ENCODE data around the gene SLC24A3.

SLC24A3 gene

DNA sequence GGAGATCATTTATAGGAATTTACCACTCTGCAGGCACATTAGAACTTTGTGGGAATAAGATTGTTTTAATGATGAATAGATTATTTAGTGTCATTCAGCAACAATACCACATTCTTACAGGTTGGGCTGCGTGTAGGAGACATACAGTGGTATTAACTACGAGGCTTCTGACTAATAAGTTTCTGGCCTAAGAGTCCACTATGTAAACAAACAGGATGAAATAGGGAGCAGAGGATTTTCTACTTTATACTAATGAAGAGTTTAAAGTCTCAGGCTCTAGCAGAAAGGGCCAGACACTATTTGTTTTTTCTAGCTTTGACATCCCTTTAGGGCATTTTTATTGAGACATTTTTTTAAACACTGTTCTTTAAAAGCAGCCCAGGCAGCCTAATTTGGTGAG is 75.6 kb downstream of the SLC24A3 start:
- no peak for TF ChIP-seq ZFP3 (CRISPR knock-in tag; IDR thresholded peaks at IDR 0.05)
- TF ChIP-seq, protein P1, sequence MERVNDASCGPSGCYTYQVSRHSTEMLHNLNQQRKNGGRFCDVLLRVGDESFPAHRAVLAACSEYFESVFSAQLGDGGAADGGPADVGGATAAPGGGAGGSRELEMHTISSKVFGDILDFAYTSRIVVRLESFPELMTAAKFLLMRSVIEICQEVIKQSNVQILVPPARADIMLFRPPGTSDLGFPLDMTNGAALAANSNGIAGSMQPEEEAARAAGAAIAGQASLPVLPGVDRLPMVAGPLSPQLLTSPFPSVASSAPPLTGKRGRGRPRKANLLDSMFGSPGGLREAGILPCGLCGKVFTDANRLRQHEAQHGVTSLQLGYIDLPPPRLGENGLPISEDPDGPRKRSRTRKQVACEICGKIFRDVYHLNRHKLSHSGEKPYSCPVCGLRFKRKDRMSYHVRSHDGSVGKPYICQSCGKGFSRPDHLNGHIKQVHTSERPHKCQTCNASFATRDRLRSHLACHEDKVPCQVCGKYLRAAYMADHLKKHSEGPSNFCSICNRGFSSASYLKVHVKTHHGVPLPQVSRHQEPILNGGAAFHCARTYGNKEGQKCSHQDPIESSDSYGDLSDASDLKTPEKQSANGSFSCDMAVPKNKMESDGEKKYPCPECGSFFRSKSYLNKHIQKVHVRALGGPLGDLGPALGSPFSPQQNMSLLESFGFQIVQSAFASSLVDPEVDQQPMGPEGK (CRISPR knock-in tag; IDR thresholded peaks at IDR 0.05; ENCODE audit: borderline replicate concordance), result no peak
- no peak for TF ChIP-seq GLIS3 (CRISPR knock-in tag; IDR thresholded peaks at IDR 0.05)
- no peak for TF ChIP-seq RARB (CRISPR knock-in tag; IDR thresholded peaks at IDR 0.05)
- TF ChIP-seq ISL1 (CRISPR knock-in tag; IDR thresholded peaks at IDR 0.05), result no peak
- no peak for TF ChIP-seq ZC3H10 (CRISPR knock-in tag; IDR thresholded peaks at IDR 0.05)
- no peak for TF ChIP-seq ARNTL (CRISPR knock-in tag; IDR thresholded peaks at IDR 0.05; ENCODE audit: borderline replicate concordance, low read depth)
- TF ChIP-seq ZNF8 (CRISPR knock-in tag; IDR thresholded peaks at IDR 0.05), result no peak
- ATAC-seq, result no peak

DNA sequence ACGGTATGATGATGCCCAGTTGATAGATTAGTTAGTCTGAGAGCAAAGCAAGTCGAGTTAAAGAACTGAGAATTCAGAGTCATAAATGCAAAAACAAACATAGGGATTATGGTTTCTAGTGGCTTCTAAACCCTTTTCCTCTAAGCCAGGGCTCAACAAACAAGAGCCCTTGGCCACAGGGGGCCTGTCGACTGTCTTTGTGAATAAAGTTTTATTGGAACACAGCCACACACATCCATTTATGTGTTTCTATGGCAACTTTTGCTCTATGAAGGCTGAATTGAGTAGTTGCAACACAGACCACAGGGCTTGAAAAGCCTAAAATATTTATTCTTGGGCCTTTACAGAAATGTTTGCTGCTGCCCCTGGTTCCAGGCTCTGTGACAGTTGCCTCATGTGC is 76.2 kb downstream of the SLC24A3 start:
- TF ChIP-seq TCF4 (CRISPR knock-in tag; IDR thresholded peaks at IDR 0.05; ENCODE audit: borderline replicate concordance) (no peak), PPARA (CRISPR knock-in tag; IDR thresholded peaks at IDR 0.05; ENCODE audit: borderline replicate concordance) (no peak), OSR1 (CRISPR knock-in tag; IDR thresholded peaks at IDR 0.05) (no peak), GLIS3 (CRISPR knock-in tag; IDR thresholded peaks at IDR 0.05) (no peak), ZNF8 (CRISPR knock-in tag; IDR thresholded peaks at IDR 0.05) (no peak), BACH2 (CRISPR knock-in tag; IDR thresholded peaks at IDR 0.05; ENCODE audit: borderline replicate concordance) (no peak), CSDC2 (CRISPR knock-in tag; IDR thresholded peaks at IDR 0.05) (no peak), ZFP30 (CRISPR knock-in tag; IDR thresholded peaks at IDR 0.05) (no peak)
- TF ChIP-seq, protein P2, sequence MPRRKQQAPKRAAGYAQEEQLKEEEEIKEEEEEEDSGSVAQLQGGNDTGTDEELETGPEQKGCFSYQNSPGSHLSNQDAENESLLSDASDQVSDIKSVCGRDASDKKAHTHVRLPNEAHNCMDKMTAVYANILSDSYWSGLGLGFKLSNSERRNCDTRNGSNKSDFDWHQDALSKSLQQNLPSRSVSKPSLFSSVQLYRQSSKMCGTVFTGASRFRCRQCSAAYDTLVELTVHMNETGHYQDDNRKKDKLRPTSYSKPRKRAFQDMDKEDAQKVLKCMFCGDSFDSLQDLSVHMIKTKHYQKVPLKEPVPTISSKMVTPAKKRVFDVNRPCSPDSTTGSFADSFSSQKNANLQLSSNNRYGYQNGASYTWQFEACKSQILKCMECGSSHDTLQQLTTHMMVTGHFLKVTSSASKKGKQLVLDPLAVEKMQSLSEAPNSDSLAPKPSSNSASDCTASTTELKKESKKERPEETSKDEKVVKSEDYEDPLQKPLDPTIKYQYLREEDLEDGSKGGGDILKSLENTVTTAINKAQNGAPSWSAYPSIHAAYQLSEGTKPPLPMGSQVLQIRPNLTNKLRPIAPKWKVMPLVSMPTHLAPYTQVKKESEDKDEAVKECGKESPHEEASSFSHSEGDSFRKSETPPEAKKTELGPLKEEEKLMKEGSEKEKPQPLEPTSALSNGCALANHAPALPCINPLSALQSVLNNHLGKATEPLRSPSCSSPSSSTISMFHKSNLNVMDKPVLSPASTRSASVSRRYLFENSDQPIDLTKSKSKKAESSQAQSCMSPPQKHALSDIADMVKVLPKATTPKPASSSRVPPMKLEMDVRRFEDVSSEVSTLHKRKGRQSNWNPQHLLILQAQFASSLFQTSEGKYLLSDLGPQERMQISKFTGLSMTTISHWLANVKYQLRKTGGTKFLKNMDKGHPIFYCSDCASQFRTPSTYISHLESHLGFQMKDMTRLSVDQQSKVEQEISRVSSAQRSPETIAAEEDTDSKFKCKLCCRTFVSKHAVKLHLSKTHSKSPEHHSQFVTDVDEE (CRISPR knock-in tag; IDR thresholded peaks at IDR 0.05), result no peak
- ATAC-seq, result no peak

DNA sequence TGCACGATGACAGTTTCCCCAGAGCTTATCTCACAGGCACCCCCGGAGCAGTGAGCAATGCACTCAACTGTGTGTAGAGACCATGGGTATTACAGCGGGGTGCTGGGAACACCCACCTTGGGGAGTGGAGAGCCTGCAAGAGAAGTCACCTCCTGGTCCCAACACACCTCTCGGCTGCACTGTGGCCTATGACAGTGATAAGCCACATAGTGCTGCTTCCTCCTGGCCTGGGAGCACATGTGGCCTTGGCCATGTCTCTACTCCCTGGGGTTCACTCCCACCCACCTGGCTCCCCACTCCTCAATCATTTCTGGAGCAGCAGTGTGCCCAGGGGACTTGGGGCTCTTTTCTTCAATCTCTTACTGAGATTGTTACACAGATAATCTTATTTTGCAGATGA is 77.0 kb downstream of the SLC24A3 start:
- no peak for TF ChIP-seq SNAI2 (CRISPR knock-in tag; IDR thresholded peaks at IDR 0.05)
- no peak for TF ChIP-seq PPARA (CRISPR knock-in tag; IDR thresholded peaks at IDR 0.05; ENCODE audit: borderline replicate concordance)
- no peak for TF ChIP-seq ZFP3 (CRISPR knock-in tag; IDR thresholded peaks at IDR 0.05)
- TF ChIP-seq, protein P2 (CRISPR knock-in tag; IDR thresholded peaks at IDR 0.05), result no peak
- TF ChIP-seq, protein P3, sequence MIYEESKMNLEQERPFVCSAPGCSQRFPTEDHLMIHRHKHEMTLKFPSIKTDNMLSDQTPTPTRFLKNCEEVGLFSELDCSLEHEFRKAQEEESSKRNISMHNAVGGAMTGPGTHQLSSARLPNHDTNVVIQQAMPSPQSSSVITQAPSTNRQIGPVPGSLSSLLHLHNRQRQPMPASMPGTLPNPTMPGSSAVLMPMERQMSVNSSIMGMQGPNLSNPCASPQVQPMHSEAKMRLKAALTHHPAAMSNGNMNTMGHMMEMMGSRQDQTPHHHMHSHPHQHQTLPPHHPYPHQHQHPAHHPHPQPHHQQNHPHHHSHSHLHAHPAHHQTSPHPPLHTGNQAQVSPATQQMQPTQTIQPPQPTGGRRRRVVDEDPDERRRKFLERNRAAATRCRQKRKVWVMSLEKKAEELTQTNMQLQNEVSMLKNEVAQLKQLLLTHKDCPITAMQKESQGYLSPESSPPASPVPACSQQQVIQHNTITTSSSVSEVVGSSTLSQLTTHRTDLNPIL (CRISPR knock-in tag; IDR thresholded peaks at IDR 0.05; ENCODE audit: low read depth), result no peak
- TF ChIP-seq OSR1 (CRISPR knock-in tag; IDR thresholded peaks at IDR 0.05), result no peak
- no peak for TF ChIP-seq CSDC2 (CRISPR knock-in tag; IDR thresholded peaks at IDR 0.05)
- no peak for TF ChIP-seq GLIS3 (CRISPR knock-in tag; IDR thresholded peaks at IDR 0.05)
- TF ChIP-seq, protein P1 (CRISPR knock-in tag; IDR thresholded peaks at IDR 0.05; ENCODE audit: borderline replicate concordance), result no peak
- TF ChIP-seq, protein P4, sequence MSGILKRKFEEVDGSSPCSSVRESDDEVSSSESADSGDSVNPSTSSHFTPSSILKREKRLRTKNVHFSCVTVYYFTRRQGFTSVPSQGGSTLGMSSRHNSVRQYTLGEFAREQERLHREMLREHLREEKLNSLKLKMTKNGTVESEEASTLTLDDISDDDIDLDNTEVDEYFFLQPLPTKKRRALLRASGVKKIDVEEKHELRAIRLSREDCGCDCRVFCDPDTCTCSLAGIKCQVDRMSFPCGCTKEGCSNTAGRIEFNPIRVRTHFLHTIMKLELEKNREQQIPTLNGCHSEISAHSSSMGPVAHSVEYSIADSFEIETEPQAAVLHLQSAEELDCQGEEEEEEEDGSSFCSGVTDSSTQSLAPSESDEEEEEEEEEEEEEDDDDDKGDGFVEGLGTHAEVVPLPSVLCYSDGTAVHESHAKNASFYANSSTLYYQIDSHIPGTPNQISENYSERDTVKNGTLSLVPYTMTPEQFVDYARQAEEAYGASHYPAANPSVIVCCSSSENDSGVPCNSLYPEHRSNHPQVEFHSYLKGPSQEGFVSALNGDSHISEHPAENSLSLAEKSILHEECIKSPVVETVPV (CRISPR knock-in tag; IDR thresholded peaks at IDR 0.05), result no peak
- TF ChIP-seq ARNTL (CRISPR knock-in tag; IDR thresholded peaks at IDR 0.05; ENCODE audit: borderline replicate concordance, low read depth), result no peak
- TF ChIP-seq TCF4 (CRISPR knock-in tag; IDR thresholded peaks at IDR 0.05; ENCODE audit: borderline replicate concordance), result no peak
- TF ChIP-seq ZNF565 (CRISPR knock-in tag; conservative IDR thresholded peaks at IDR 0.05; ENCODE audit: low read depth), result no peak
- TF ChIP-seq ZNF8 (CRISPR knock-in tag; IDR thresholded peaks at IDR 0.05), result no peak
- no peak for TF ChIP-seq RARB (CRISPR knock-in tag; IDR thresholded peaks at IDR 0.05)
- TF ChIP-seq TOX (CRISPR knock-in tag; IDR thresholded peaks at IDR 0.05; ENCODE audit: borderline replicate concordance), result no peak
- TF ChIP-seq ZFP30 (CRISPR knock-in tag; IDR thresholded peaks at IDR 0.05), result no peak
- TF ChIP-seq ZC3H10 (CRISPR knock-in tag; IDR thresholded peaks at IDR 0.05), result no peak
- ATAC-seq, result no peak
